ENCODE data around the gene DLGAP1.

GRCh38 chr18:3679241-3679640 is 775.9 kb downstream of the DLGAP1 start:
- TF ChIP-seq CTCF (IDR thresholded peaks at IDR 0.05; ENCODE audit: insufficient read depth, low read length) (no peak), REST (IDR thresholded peaks at IDR 0.05; ENCODE audit: insufficient replicate concordance, low read depth) (no peak), POLR2AphosphoS5 (IDR thresholded peaks at IDR 0.05; ENCODE audit: low read depth) (no peak)

Data from HL-60 (cell line).